Uterus (tissue), 4 donors: ENCODE data around the gene BTG3. TPM values are rescaled to one million over a fixed set of nuclear protein-coding genes. Genes with fewer than 3 reads are reported as not detected.

Source experiments
- DNase-seq, 2 donors: peaks; one replicate each; pipeline ENCODE4 v3.0.0-alpha.2; 2019 to 2020
- H3K27ac ChIP-seq, 2 donors: fragments of 200-600 bp; sonication (generic); 1 replicate in 1 of 2; 2 replicates in 1 of 2; pipeline ENCODE4 v1.5.1; 2016 to 2018
- H3K27me3 ChIP-seq, 2 donors: fragments of 200-600 bp; sonication (generic); one replicate each; pipeline ENCODE4 v1.5.1; 2018 to 2019; ENCODE audit warnings: control low read depth in 1 of 2
- H3K36me3 ChIP-seq, 2 donors: fragments of 200-600 bp; sonication (generic); one replicate each; pipeline ENCODE4 v1.5.1; 2019; ENCODE audit warnings: control low read depth in 1 of 2
- H3K4me1 ChIP-seq, 2 donors: fragments of 200-600 bp; sonication (generic); one replicate each; pipeline ENCODE4 v1.5.1; 2018 to 2019; ENCODE audit warnings: control low read depth in 1 of 2
- H3K4me3 ChIP-seq, 2 donors: fragments of 200-600 bp; sonication (generic); 1 replicate in 1 of 2; 2 replicates in 1 of 2; pipeline ENCODE4 v1.5.1; 2018 to 2019; ENCODE audit warnings: mild to moderate bottlenecking in 1 of 2
- H3K9me3 ChIP-seq, 2 donors: fragments of 200-600 bp; sonication (generic); one replicate each; pipeline ENCODE4 v1.5.1; 2019; ENCODE audit warnings: control low read depth in 1 of 2
- POLR2A ChIP-seq, 2 donors: fragments of 450-650 bp; IDR thresholded peaks; one replicate each; pipeline ENCODE4 v1.6.1; 2016; ENCODE audit warnings: antibody characterized with exemption in 2 of 2, mild to moderate bottlenecking in 1 of 2, moderate library complexity in 1 of 2
- intact Hi-C: fragments of 100-400 bp; cut with DNase I; formaldehyde crosslinking; loops from one replicate; pipeline ENCODE4 v1.15.1; 2023; ENCODE audit warnings: low total_unique reads
- small RNA-seq: library from RNA; depleted of rRNA; stranded (forward); fragments of <200 nt; gene quantifications from one replicate; pipeline ENCODE3, GENCODE V24; 2016
- total RNA-seq, 4 donors: library from RNA; depleted of rRNA in 3 of 4; stranded (reverse); fragments of >200 nt in 3 of 4; gene quantifications; one replicate each; pipeline versions ENCODE4 v1.1.0 to v1.2.4, GENCODE V29; 2014 to 2023
- TF ChIP-seq, protein P1 (sequence below), 4 experiments: fragments of 200-600 bp in 2 of 4; fragments of 450-650 bp in 2 of 4; sonication (generic) in 2 of 4; IDR thresholded peaks; one replicate each; pipeline ENCODE4 v1.5.1; 2016 to 2019; ENCODE audit warnings: antibody characterized with exemption in 4 of 4, mild to moderate bottlenecking in 2 of 4, moderate library complexity in 1 of 4
- donor health status: DM: yes; HTN: yes; CAD: no.

Gene BTG3
- total RNA-seq, 4 donors from 2014 or later = 32.8 to 160 (median 74.8) TPM

DNA sequence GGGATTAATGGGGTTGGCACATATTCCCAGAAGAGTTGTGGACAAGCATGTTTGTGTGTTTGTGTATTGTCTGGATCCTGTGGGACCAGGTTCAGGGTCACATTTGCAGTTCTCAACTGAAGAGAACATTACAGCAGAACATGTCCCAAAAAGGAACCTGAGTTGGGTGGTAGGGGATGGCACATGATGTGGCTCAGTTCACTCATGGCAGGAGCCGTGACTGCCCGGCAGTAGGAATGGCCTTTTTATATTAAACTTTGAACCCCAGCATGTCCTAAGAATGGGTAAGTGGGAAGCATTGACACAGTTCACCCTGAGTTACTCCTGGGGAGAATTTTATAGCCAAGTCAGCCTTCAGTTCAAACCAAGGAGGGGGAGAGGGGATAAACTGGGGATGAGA lies 58.6 kb downstream of the BTG3 start:
- H3K27ac ChIP-seq = no peak overlapping the region
- no peaks in the 10 kb centered on the region for H3K9me3 ChIP-seq
- no peaks in the 10 kb centered on the region for H3K27me3 ChIP-seq
- no peaks in the 10 kb centered on the region for H3K36me3 ChIP-seq
- no peak for DNase-seq
- peaks cover 0 to 4% of the 10 kb centered on the region in 2 donors for H3K4me1 ChIP-seq
- intact Hi-C loops = no loop called here
- H3K4me3 ChIP-seq = no peak overlapping the region
- TF ChIP-seq, protein P1, sequence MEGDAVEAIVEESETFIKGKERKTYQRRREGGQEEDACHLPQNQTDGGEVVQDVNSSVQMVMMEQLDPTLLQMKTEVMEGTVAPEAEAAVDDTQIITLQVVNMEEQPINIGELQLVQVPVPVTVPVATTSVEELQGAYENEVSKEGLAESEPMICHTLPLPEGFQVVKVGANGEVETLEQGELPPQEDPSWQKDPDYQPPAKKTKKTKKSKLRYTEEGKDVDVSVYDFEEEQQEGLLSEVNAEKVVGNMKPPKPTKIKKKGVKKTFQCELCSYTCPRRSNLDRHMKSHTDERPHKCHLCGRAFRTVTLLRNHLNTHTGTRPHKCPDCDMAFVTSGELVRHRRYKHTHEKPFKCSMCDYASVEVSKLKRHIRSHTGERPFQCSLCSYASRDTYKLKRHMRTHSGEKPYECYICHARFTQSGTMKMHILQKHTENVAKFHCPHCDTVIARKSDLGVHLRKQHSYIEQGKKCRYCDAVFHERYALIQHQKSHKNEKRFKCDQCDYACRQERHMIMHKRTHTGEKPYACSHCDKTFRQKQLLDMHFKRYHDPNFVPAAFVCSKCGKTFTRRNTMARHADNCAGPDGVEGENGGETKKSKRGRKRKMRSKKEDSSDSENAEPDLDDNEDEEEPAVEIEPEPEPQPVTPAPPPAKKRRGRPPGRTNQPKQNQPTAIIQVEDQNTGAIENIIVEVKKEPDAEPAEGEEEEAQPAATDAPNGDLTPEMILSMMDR (IDR thresholded peaks at IDR 0.05) = no peak
- no peak for TF ChIP-seq POLR2A (IDR thresholded peaks at IDR 0.05)

DNA sequence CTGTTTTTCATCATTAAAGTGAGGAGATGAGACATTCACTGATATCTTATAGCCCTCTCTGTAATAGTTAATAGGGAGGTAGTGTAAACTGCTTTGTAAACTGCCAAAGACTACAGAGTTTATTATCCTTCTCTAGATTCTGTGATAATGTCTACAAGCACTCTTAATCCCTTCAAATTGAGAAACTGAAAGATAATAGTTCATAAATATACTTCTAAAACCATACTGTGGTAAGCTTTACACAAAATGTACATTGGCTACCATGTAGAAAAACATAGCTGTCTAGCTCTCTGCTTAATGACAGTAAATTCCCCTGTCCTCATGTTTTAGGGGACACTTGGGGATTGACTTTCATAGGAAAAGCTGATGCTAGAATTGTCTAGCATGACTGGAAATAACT lies 60.3 kb downstream of the BTG3 start:
- DNase-seq = no peak
- Histone ChIP-seq H3K9me3 (no peaks in the 10 kb centered on the region), H3K27ac (no peak overlapping the region), H3K36me3 (no peaks in the 10 kb centered on the region), H3K4me1 (peaks cover 0 to 4% of the 10 kb centered on the region in 2 donors), H3K4me3 (no peak overlapping the region), H3K27me3 (no peaks in the 10 kb centered on the region)
- intact Hi-C loops = no loop called here
- no peak for TF ChIP-seq POLR2A (IDR thresholded peaks at IDR 0.05)
- TF ChIP-seq, protein P1 (IDR thresholded peaks at IDR 0.05) = no peak

DNA sequence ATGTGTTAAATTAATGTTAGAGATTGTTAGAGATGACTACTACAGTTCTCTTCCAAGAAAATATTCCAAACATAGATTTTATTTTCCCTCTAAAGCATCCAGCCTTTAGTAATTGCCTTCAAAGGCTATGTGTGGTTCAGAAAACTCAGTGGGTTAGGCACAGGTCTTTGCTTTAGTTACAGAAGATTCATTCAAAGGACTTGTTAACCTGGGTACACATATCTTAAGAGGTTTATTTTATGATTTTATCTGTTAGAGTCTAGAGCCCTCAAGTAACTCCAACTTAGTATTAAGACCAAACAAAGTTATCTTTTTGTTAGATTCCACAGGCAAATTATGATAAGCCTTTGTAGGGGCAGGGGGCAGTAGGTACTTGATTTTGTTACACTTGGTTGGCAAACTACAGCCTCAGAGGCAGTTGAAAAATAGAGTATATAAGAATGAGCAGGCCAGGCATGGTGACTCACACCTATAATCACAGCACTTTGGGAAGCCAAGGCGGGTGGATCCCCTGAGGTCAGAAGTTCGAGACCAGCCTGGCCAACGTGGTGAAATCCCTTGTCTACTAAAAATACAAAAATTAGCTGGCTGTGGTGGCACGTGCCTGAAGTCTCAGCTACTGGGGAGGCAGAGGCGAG lies 61.9 kb downstream of the BTG3 start:
- DNase-seq = no peak
- H3K9me3 ChIP-seq = no peaks in the 10 kb centered on the region
- intact Hi-C loops = no loop called here
- H3K4me3 ChIP-seq = no peak overlapping the region
- H3K36me3 ChIP-seq = no peaks in the 10 kb centered on the region
- H3K27ac ChIP-seq = no peak overlapping the region
- no peak for TF ChIP-seq POLR2A (IDR thresholded peaks at IDR 0.05)
- TF ChIP-seq, protein P1 (IDR thresholded peaks at IDR 0.05) = no peak
- peaks cover 0 to 4% of the 10 kb centered on the region in 2 donors for H3K4me1 ChIP-seq
- H3K27me3 ChIP-seq = no peaks in the 10 kb centered on the region

DNA sequence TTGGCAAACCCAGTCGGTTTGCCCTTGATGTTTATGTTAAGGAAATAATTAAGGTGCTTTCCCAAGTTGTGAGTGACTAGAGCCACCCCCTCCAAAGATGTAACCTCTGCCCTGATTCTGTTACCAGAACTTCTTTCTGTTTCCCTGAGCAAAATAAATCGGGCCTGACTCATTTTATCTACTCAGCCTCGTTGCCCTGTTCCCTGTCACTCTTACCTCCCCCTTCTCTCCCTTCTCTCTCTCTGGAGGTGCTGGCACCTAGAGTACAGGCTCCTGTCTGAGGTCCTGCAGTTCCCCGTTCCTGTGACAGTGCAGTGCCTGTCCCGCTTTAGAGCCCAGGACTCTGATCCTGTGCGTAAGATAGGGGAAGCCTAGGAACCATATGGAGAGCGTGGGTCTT lies 64.4 kb downstream of the BTG3 start:
- no peak overlapping the region for H3K4me3 ChIP-seq
- no peak overlapping the region for H3K27ac ChIP-seq
- no peaks in the 10 kb centered on the region for H3K27me3 ChIP-seq
- H3K4me1 ChIP-seq = peaks cover 0 to 4% of the 10 kb centered on the region in 2 donors
- intact Hi-C loops = no loop called here
- TF ChIP-seq POLR2A (IDR thresholded peaks at IDR 0.05) = no peak
- TF ChIP-seq, protein P1 (IDR thresholded peaks at IDR 0.05) = no peak
- DNase-seq = no peak
- H3K36me3 ChIP-seq = no peaks in the 10 kb centered on the region
- no peaks in the 10 kb centered on the region for H3K9me3 ChIP-seq

DNA sequence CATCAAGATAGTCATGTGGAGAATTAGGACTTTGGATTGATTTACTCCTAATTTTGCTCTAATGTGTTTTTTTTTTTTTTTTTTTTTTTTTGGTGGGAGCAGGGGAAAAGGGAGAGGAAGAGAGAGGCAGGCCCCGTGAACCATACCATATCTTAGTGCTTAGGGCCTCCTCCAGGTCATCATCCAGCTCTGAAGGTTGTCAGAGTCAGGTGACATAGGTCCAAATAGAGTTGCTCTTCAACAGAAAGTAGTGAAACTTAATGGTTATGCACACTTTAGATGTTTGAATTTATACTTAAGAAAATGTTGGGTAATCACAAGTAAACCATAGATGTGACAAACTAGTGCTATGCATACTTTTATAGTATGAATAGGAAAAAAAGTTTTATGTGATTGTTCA lies 67.7 kb downstream of the BTG3 start:
- TF ChIP-seq, protein P1 (IDR thresholded peaks at IDR 0.05) = no peak
- no peak for TF ChIP-seq POLR2A (IDR thresholded peaks at IDR 0.05)
- no peaks in the 10 kb centered on the region for H3K4me1 ChIP-seq
- H3K36me3 ChIP-seq = no peaks in the 10 kb centered on the region
- H3K27ac ChIP-seq = no peak overlapping the region
- no peak overlapping the region for H3K4me3 ChIP-seq
- no peak for DNase-seq
- H3K9me3 ChIP-seq = no peaks in the 10 kb centered on the region
- intact Hi-C loops = no loop called here
- no peaks in the 10 kb centered on the region for H3K27me3 ChIP-seq

Small RNA genes within 50 kb of the gene (small RNA-seq; reads per million reads assigned to genes)
- not detected for gene RF00019

Other genes starting within 250 kb of the BTG3 start
- 10 to 100 TPM in 3 of 4 donors, 1 to 10 TPM in 1; 1.3 to 29.9 (median 17.9) TPM for gene CXADR, start 99.9 kb downstream of the BTG3 start, total RNA-seq
- gene C21orf91, start 206.5 kb upstream of the BTG3 start, total RNA-seq = 10 to 100 TPM; 21.5 to 68.4 (median 30.3) TPM